ENCODE measurements around the gene SLC12A5. TPM values are rescaled to one million over a fixed set of nuclear protein-coding genes. Genes with fewer than 3 reads are reported as not detected.

The SLC12A5 gene
- total RNA-seq, 1 experiment from 2014 or later: 3.8 TPM

DNA sequence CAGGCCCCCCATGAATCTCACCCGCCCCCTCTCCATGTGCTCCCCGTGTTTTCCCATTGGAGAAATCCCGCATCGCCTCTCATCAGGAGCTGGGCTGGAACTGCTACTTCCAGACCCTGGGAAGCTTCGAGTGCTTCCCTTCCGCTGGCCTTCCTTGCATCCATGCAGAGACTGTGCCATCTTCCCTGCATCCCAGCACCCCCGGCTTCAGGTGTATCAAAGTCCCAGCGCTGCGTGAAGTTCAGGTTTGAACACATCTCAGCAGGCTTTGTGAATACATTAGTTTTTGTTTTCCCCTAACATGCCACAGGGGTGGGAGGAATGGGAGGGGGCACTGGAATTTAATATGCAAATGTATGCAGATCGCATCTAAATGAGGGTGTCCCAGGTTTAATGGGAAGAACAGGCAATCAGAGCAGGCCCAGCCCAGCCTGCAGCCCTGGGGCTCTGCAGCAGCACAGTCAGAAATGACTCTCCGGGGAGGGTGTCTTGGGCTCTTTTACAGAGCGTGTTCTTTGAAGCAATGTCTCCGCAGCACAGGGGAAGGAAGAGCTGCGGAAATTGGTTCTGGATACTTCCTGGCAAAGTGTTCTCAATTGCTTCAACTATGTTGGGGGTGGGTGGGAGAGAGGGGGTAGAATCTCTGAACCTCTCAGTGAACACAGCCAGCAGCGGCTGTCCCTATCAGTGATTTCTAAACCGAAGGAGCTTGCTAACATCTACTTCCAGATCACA lies 28.6 kb upstream of the SLC12A5 start:
- no peaks in the 10 kb centered on the region for H3K9me3 ChIP-seq (replicated peaks)
- H3K27ac ChIP-seq: no peak overlapping the region
- H3K4me1 ChIP-seq: no peaks in the 10 kb centered on the region
- H3K4me3 ChIP-seq: no peak overlapping the region
- peaks cover 43% of the 10 kb centered on the region for H3K27me3 ChIP-seq
- H3K36me3 ChIP-seq: no peaks in the 10 kb centered on the region
- DNase-seq: no peak

DNA sequence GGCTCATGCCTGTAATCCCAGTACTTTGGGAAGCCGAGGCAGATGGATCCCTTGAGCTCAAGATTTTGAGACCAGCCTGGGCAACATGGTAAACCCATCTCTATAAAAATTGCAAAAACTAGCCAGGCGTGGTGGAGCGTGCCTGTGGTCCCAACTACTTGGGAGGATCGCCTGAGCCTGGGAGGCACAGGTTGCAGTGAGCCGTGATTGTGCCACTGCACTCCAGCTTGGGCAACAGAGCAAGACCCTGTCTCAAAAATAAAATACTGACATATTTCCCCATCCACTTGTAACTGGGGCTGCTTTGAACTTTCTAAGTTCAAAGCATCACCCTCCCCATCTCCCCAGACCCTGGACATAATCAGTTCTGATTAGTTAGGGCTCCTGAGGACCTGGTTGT lies 27.5 kb upstream of the SLC12A5 start:
- Histone ChIP-seq H3K9me3 (replicated peaks) (no peaks in the 10 kb centered on the region; the same call in 1 of the 2 replicates), H3K36me3 (no peaks in the 10 kb centered on the region), H3K27me3 (peaks cover 41% of the 10 kb centered on the region), H3K4me3 (no peak overlapping the region), H3K4me1 (no peaks in the 10 kb centered on the region), H3K27ac (no peak overlapping the region)
- no peak for DNase-seq

DNA sequence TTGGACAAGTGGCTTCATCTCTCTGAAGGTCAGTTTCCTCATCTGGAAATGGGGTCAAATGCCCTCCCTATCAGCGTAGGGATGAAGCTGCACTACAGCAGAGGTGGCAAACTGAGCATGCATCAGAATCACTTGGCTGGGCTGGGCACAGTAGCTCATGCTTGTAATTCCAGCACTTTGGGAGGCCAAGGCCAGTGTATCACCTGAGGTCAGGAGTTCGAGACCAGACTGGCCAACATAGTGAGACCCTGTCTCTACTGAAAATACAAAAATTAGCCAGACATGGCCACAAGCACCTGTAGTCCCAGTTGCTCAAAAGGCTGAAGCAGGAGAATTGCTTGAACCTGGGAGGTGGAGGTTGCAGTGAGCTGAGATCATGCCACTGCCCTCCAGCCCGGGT lies 27.0 kb upstream of the SLC12A5 start:
- Histone ChIP-seq H3K4me3 (no peak overlapping the region), H3K27ac (no peak overlapping the region), H3K4me1 (no peaks in the 10 kb centered on the region), H3K36me3 (no peaks in the 10 kb centered on the region), H3K27me3 (peaks cover 38% of the 10 kb centered on the region), H3K9me3 (replicated peaks) (no peaks in the 10 kb centered on the region; the same call in 1 of the 2 replicates)
- no peak for DNase-seq

DNA sequence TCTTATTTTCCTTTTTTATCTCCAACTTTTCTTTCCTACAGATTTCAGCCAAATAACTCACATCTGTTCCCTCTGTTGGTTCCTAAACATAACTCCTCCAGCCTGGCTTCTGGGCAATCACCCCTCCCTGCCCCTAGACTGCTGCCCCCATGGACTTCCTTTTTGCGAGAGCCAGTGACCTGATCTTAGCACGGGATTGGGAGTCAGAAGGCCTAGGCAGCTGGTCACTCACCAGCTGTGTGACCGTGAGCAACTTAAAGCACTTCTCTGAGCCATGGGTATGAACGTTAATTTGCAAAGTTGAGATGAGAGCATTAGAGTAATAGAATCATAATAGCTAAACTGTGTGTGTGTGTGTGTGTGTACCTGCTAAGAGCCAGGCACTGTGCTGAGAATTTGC lies 24.8 kb upstream of the SLC12A5 start:
- no peaks in the 10 kb centered on the region; the same call in 1 of the 2 replicates for H3K9me3 ChIP-seq (replicated peaks)

DNA sequence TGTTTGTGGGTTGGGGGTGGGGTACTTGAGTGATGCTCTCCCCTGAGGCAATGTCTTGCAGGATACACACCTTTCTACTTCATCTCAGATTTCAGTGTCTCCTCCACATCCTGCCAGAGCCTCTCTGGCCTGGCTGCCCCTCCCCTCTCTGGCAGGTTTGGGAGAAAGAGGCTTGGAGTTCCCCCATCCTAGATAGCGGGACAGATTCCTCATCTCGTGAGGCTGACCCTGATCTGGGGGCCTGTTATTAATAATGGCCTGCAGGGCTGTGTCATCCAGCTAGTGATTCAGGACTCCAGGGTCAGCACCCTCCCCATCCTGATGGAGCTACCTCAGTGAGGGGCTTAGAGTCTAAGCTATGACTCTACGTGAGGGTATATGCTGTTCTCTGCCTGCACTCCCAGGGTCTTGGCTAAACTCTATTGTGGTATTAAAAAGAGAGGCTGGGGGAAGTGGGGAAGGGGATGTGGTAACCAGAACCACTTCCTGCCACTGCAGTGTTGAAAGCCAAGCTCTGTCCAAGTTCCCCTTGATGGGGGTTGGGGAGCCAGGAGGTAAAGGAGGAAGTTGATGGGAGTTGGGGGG lies 24.0 kb upstream of the SLC12A5 start:
- Histone ChIP-seq H3K27me3 (peaks cover 19% of the 10 kb centered on the region), H3K9me3 (replicated peaks) (no peaks in the 10 kb centered on the region; the same call in 1 of the 2 replicates), H3K4me1 (no peaks in the 10 kb centered on the region), H3K27ac (no peak overlapping the region), H3K36me3 (no peaks in the 10 kb centered on the region), H3K4me3 (no peak overlapping the region)
- no peak for DNase-seq

More for the DNA sequence above, 24.8 kb upstream of the SLC12A5 start:
- H3K36me3 ChIP-seq: no peaks in the 10 kb centered on the region
- H3K4me1 ChIP-seq: no peaks in the 10 kb centered on the region
- no peak overlapping the region for H3K27ac ChIP-seq
- H3K4me3 ChIP-seq: no peak overlapping the region
- no peak for DNase-seq
- H3K27me3 ChIP-seq: peaks cover 25% of the 10 kb centered on the region

DNA sequence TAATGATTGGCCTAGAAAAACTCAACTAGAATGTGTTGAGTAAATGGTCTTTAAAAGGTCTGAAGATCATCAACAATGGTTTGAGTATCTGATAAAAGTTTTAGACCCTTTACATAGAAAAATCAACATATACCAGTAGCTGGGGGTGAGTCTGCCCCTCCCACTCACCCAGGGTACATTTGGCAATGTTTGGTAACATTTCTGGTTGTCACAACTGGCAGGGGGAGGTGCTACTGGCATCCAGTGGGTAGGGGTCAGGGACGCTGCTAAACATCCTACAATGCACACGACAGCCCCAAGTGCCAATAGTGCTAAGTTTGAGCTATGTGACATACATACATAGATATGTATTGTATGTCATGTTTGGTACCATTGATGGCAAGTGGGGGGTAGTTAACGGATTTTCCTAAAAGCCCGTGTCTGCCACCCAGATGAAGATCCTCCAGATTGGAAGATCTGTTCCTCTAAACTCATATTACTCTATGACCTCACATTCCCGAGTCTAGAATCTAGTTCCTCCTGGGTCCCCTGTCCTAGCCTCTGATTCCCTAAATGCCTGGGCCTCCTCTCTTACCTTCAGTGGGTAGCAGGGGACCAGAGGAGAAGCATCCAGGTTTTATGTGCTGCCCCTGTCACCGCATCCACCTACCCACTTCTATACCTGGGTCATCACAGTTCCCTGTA lies 22.9 kb upstream of the SLC12A5 start:
- Histone ChIP-seq H3K4me1 (no peaks in the 10 kb centered on the region), H3K27ac (no peak overlapping the region), H3K9me3 (replicated peaks) (no peaks in the 10 kb centered on the region; the same call in 1 of the 2 replicates), H3K27me3 (peaks cover 11% of the 10 kb centered on the region), H3K4me3 (no peak overlapping the region), H3K36me3 (no peaks in the 10 kb centered on the region)
- DNase-seq: no peak

DNA sequence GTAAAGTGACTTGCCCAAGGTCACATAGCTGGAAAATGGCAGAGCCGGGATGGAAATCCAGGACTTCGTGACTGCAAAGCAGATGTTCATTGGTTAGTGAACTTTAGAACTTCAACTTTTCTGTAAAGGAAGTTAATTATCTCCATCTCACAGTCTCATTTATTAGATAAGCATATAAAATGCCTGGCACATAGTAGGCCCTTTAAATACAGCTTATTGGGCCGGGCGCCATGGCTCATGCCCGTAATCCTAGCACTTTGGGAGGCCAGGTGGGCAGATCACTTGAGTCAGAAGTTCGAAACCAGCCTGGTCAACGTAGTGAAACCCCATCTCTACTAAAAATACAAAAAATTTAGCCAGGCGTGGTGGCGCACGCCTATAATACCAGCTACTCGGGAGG lies 22.1 kb upstream of the SLC12A5 start:
- no peaks in the 10 kb centered on the region for H3K36me3 ChIP-seq
- no peaks in the 10 kb centered on the region; the same call in 1 of the 2 replicates for H3K9me3 ChIP-seq (replicated peaks)
- no peaks in the 10 kb centered on the region for H3K4me1 ChIP-seq
- peaks cover 3% of the 10 kb centered on the region for H3K27me3 ChIP-seq
- DNase-seq: no peak
- H3K4me3 ChIP-seq: no peak overlapping the region
- H3K27ac ChIP-seq: no peak overlapping the region

DNA sequence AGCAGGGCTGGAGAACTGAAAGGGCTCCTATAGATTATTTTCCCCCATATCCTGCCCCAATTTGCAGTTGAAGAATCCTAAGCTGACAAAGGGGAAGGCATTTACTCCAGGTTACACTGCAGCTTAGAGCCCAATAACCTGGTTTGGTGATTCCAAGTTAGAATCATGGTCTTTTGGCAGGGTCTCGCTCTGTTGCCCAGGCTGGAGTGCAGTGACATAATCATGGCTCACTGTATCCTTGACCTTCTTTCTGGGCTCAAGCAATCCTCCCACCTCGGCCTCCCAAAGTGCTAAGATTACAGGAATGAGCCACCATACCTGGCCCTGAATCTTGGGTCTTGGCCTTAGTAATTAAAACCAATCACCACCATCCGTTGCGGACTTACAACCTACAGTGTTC lies 21.3 kb upstream of the SLC12A5 start:
- DNase-seq: no peak
- Histone ChIP-seq H3K27ac (no peak overlapping the region), H3K4me3 (no peak overlapping the region), H3K4me1 (no peaks in the 10 kb centered on the region), H3K36me3 (no peaks in the 10 kb centered on the region), H3K9me3 (replicated peaks) (no peaks in the 10 kb centered on the region; the same call in 1 of the 2 replicates), H3K27me3 (peaks cover 3% of the 10 kb centered on the region; the same call in 1 of the 2 replicates)

DNA sequence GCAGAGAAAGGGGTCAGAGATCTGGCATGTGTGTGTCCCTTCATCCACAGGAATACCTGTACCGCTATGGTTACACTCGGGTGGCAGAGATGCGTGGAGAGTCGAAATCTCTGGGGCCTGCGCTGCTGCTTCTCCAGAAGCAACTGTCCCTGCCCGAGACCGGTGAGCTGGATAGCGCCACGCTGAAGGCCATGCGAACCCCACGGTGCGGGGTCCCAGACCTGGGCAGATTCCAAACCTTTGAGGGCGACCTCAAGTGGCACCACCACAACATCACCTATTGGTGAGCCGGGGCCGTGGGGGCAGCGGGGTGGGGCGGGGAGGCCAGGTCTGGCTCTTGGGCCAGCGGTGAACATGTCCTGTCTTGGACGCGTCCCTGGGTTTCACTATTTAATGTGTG lies 19.2 kb upstream of the SLC12A5 start:
- no peak for DNase-seq
- no peaks in the 10 kb centered on the region; the same call in 1 of the 2 replicates for H3K9me3 ChIP-seq (replicated peaks)
- H3K27ac ChIP-seq: no peak overlapping the region
- no peaks in the 10 kb centered on the region; the same call in 1 of the 2 replicates for H3K27me3 ChIP-seq
- no peaks in the 10 kb centered on the region for H3K4me1 ChIP-seq
- no peaks in the 10 kb centered on the region for H3K36me3 ChIP-seq
- no peak overlapping the region for H3K4me3 ChIP-seq

DNA sequence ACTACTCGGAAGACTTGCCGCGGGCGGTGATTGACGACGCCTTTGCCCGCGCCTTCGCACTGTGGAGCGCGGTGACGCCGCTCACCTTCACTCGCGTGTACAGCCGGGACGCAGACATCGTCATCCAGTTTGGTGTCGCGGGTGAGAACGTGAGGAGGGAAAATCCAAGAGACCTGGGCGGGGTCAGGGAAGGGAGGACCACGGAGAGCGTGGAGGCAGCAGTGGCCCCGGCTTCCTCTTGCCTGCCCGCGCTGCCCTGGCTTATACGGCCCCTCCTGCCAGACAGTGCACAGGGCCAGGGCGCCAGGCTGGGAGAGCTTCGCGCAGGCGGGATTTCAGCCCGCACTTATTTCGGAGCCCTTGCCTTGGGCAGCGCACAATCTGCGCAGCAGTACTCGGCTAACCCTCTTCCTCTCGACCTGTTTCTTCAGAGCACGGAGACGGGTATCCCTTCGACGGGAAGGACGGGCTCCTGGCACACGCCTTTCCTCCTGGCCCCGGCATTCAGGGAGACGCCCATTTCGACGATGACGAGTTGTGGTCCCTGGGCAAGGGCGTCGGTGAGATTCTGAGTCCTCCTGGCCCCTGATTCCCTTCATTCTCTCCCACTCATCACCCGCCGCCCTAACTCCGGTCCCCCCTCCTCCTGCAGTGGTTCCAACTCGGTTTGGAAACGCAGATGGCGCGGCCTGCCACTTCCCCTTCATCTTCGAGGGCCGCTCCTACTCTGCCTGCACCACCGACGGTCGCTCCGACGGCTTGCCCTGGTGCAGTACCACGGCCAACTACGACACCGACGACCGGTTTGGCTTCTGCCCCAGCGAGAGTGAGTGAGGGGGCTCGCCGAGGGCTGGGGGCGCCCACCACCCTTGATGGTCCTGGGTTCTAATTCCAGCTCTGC lies 18.3 kb upstream of the SLC12A5 start:
- H3K9me3 ChIP-seq (replicated peaks): no peaks in the 10 kb centered on the region; the same call in 1 of the 2 replicates
- H3K4me1 ChIP-seq: no peaks in the 10 kb centered on the region
- H3K27me3 ChIP-seq: peaks cover 3% of the 10 kb centered on the region; the same call in 1 of the 2 replicates
- no peak overlapping the region for H3K27ac ChIP-seq
- H3K4me3 ChIP-seq: no peak overlapping the region
- DNase-seq: no peak
- H3K36me3 ChIP-seq: no peaks in the 10 kb centered on the region

DNA sequence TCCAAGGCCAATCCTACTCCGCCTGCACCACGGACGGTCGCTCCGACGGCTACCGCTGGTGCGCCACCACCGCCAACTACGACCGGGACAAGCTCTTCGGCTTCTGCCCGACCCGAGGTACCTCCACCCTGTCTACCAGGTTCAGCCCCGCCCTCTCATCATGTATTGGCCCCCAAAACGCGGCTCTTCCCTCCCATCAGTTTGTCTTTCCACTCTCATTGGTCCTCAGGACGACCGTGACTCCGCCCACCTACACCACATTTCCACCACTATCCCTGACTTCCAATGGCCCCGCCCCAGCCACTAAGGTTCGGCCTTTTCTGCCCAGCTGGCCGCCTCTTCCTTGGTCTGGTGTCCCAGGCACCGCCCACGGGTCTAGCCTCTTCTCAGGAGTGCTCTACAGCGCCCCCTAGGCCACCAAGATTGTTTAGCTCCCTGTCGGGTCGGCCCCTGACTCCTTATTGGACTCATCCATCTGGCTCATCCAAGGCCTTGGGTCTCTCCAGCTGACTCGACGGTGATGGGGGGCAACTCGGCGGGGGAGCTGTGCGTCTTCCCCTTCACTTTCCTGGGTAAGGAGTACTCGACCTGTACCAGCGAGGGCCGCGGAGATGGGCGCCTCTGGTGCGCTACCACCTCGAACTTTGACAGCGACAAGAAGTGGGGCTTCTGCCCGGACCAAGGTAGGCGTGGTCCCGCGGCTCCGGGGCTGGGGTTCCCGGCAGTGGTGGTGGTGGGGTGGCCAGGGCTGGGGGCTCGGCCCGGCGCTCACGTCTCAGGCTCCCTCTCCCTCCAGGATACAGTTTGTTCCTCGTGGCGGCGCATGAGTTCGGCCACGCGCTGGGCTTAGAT lies 17.2 kb upstream of the SLC12A5 start:
- Histone ChIP-seq H3K4me1 (no peaks in the 10 kb centered on the region), H3K27me3 (peaks cover 4% of the 10 kb centered on the region; the same call in 1 of the 2 replicates), H3K27ac (no peak overlapping the region), H3K9me3 (replicated peaks) (no peaks in the 10 kb centered on the region; the same call in 1 of the 2 replicates), H3K4me3 (no peak overlapping the region), H3K36me3 (no peaks in the 10 kb centered on the region)
- DNase-seq: peak; percentile 64 to 71

DNA sequence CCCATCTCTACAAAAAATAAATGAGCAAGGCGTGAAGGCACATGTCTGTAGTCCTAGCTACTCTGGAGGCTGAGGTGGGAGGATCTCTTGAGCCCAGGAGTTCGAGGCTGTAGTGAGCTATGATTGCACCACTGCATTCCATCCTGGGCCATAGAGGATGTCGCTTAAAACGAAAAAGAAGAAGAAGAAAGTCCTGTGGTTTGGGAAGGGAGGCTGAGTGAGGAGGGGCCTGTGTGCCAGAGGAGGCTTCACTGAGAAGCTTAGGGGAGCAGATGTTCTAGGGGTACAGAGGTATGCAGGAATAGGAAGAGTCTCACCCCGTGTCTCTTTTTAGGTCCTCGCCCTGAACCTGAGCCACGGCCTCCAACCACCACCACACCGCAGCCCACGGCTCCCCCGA lies 16.1 kb upstream of the SLC12A5 start:
- no peak for DNase-seq
- Histone ChIP-seq H3K36me3 (no peaks in the 10 kb centered on the region), H3K9me3 (replicated peaks) (no peaks in the 10 kb centered on the region), H3K4me3 (no peak overlapping the region), H3K27ac (no peak overlapping the region), H3K27me3 (0 out of 2 replicates have a peak, but pooled peaks cover 4% of the 10 kb centered on the region), H3K4me1 (no peaks in the 10 kb centered on the region)

DNA sequence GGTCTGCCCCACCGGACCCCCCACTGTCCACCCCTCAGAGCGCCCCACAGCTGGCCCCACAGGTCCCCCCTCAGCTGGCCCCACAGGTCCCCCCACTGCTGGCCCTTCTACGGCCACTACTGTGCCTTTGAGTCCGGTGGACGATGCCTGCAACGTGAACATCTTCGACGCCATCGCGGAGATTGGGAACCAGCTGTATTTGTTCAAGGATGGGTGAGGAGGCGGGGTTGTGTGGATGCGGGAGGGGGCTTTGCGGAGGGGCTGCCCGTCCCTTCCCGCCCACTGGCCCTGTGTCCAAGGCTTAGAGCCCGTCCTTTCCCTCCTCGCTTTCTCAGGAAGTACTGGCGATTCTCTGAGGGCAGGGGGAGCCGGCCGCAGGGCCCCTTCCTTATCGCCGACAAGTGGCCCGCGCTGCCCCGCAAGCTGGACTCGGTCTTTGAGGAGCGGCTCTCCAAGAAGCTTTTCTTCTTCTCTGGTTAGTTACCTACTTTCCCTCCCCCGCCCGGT lies 15.6 kb upstream of the SLC12A5 start:
- H3K9me3 ChIP-seq (replicated peaks): no peaks in the 10 kb centered on the region
- H3K36me3 ChIP-seq: no peaks in the 10 kb centered on the region
- H3K4me3 ChIP-seq: no peak overlapping the region
- DNase-seq: no peak
- 0 out of 2 replicates have a peak, but pooled peaks cover 4% of the 10 kb centered on the region for H3K27me3 ChIP-seq
- H3K4me1 ChIP-seq: no peaks in the 10 kb centered on the region
- H3K27ac ChIP-seq: no peak overlapping the region

Data from SJCRH30 (cell line).